Astrocyte (in vitro differentiated cells and primary cell): ENCODE data around the gene FMN1.

Experiments used
- CTCF ChIP-seq: IDR thresholded peaks from 2 replicates; pipeline ENCODE4 v1.5.1; 2011; ENCODE audit warnings: low read depth, mild to moderate bottlenecking, inconsistent platforms, low read length, moderate library complexity; ENCODE audit not compliant: insufficient read depth
- EZH2 ChIP-seq: IDR thresholded peaks from 2 replicates; pipeline ENCODE4 v1.6.1; 2012; ENCODE audit warnings: mild to moderate bottlenecking, low read length, inconsistent platforms; ENCODE audit not compliant: insufficient read depth

- no peak for TF ChIP-seq CTCF
- TF ChIP-seq EZH2 = no peak
Measured at GRCh38 chr15:32849769-32850668, 344.5 kb downstream of the FMN1 start.
